Heart right ventricle (tissue), 16 donors: ENCODE results near the gene IL10. TPM values are rescaled to one million over a fixed set of nuclear protein-coding genes. Genes with fewer than 3 reads are reported as not detected.
"Not testable (repeated sequence)": the region's sequence is repeated elsewhere in the genome, so short reads cannot be mapped to it uniquely, and the experiment has no call there.

Experiments used
- ATAC-seq, 8 donors: fragments of 200-7000 bp; cut with Tn5 transposase; one replicate each; pipeline ENCODE4 v1.9.1; 2020; ENCODE audit warnings: mild to moderate bottlenecking in 8 of 8, moderate library complexity in 8 of 8, moderate number of reproducible peaks in 1 of 8
- DNase-seq, 2 donors: peaks; one replicate each; pipeline ENCODE4 v3.0.0-alpha.2; 2020
- H3K27ac ChIP-seq, 10 donors: fragments of 200-600 bp; sonication (generic) in 2 of 10; one replicate each; pipeline versions ENCODE4 v1.5.0 to v1.8.0; 2020 to 2022; ENCODE audit warnings: mild to moderate bottlenecking in 3 of 10
- H3K27me3 ChIP-seq, 7 donors: fragments of 200-600 bp; one replicate each; pipeline ENCODE4 v1.8.0; 2021 to 2022; ENCODE audit warnings: mild to moderate bottlenecking in 2 of 7
- H3K36me3 ChIP-seq, 9 donors: fragments of 200-600 bp; sonication (generic) in 1 of 9; one replicate each; pipeline versions ENCODE4 v1.5.0 to v1.8.0; 2020 to 2022; ENCODE audit warnings: mild to moderate bottlenecking in 2 of 9
- H3K4me1 ChIP-seq, 9 donors: fragments of 200-600 bp; sonication (generic) in 1 of 9; one replicate each; pipeline versions ENCODE4 v1.5.0 to v1.8.0; 2020 to 2022; ENCODE audit warnings: mild to moderate bottlenecking in 4 of 9
- H3K4me3 ChIP-seq, 10 donors: fragments of 200-600 bp; sonication (generic) in 2 of 10; one replicate each; pipeline versions ENCODE4 v1.5.0 to v1.8.0; 2020 to 2022; ENCODE audit warnings: mild to moderate bottlenecking in 7 of 10, moderate library complexity in 2 of 10
- H3K9me3 ChIP-seq, 11 donors: fragments of 200-600 bp in 10 of 11; sonication (generic) in 2 of 11; one replicate each; pipeline versions ENCODE4 v1.5.0 to v1.8.0; 2013 to 2022; ENCODE audit warnings: mild to moderate bottlenecking in 2 of 11, control low read depth in 1 of 11, moderate library complexity in 1 of 11
- WGBS, 2 donors: extraction: QIAGEN DNeasy Blood & Tissue Kit; methylation state at CpG; one replicate each; pipeline ENCODE4 v1.1.7; 2013; ENCODE audit warnings: inconsistent platforms in 1 of 2; 5-methylcytosine and 5-hydroxymethylcytosine counted together
- intact Hi-C, 10 donors: fragments of 100-400 bp; cut with DNase I; formaldehyde crosslinking; loops; one replicate each; pipeline versions ENCODE4 v1.11.1 to v1.14.2; 2022
- polyA plus RNA-seq, 2 donors: library from polyadenylated mRNA; stranded (reverse); fragments of 200-250 nt; gene quantifications; one replicate each; pipeline ENCODE4 v1.2.3, GENCODE V29; 2013
- total RNA-seq, 10 donors: library from RNA; stranded (reverse); fragmentation: NEBNext Ultra II Directional in 3 of 10; extraction: Animal tissue kit (Norgen Biotek cat#: 25700) in 3 of 10; gene quantifications; one replicate each; pipeline versions ENCODE4 v1.2.1 to v1.2.4, GENCODE V29; 2021 to 2023
- TF ChIP-seq, protein P1 (sequence below), 9 donors: fragments of 200-600 bp; sonication (generic) in 2 of 9; IDR thresholded peaks; one replicate each; pipeline versions ENCODE4 v1.5.0 to v1.8.0; 2021 to 2022; ENCODE audit warnings: antibody characterized with exemption in 9 of 9, mild to moderate bottlenecking in 5 of 9, moderate library complexity in 1 of 9
- donor health status: Arrhythmogenic right ventricular cardiomyopathy.
- donor health status: ischemic (EF 13 %, LVEDD 7.1; RV severe dilation, severe dysfunction).
- donor health status: healthy with polysubstance abuse.
- donor health status: DM: no; HTN: yes; CAD: no.
- donor health status: DM: no; HTN: no; CAD: no.
- donor health status: ischemic (EF 25% LVEDD 6.9; RV normal size, moderate dysfunction).
- donor health status: ischemic (EF 25% LVEDD 5.7; RV mildly dilated, moderate dysfunction).
- donor health status: healthy.
- donor health status: DM: yes; HTN: yes; CAD: no.
- donor health status: Ischemic cardiomyopathy.
- donor health status: ischemic (EF 35%, LVEDD 5.7; RV mildly dilated, moderate dysfunction).
- donor health status: nonischemic (EF 11% LVEDD 7.7; RV severe dilation, severe dysfunction).
- donor health status: DM: yes; HTN: yes; CAD: no.
- donor health status: PGD.
- donor health status: ischemic (EF 29% LVEDD 5.4; RV normal size, mild dysfunction).
- donor health status: nonischemic (EF 23%, LVEDD 6.1; RV moderate dilation, normal function).

Gene IL10
- total and polyA plus RNA-seq, 12 donors = 0.25 to 2.6 (median 0.78) TPM; not detected in 2

- no peak overlapping the region for H3K4me3 ChIP-seq
- no peak for ATAC-seq
- H3K36me3 ChIP-seq = no peaks in the 10 kb centered on the region
- H3K4me1 ChIP-seq = peaks cover 0 to 23% (median 0%) of the 10 kb centered on the region in 9 donors
- intact Hi-C loops = no loop called here
- H3K9me3 ChIP-seq = no peaks in the 10 kb centered on the region
- H3K27ac ChIP-seq = peak overlapping the region in 1 of 10 donors; percentile 47
- WGBS, 2 donors = 90 to 95% methylated on average over 17 of the region's 17 CpGs
- TF ChIP-seq, protein P1, sequence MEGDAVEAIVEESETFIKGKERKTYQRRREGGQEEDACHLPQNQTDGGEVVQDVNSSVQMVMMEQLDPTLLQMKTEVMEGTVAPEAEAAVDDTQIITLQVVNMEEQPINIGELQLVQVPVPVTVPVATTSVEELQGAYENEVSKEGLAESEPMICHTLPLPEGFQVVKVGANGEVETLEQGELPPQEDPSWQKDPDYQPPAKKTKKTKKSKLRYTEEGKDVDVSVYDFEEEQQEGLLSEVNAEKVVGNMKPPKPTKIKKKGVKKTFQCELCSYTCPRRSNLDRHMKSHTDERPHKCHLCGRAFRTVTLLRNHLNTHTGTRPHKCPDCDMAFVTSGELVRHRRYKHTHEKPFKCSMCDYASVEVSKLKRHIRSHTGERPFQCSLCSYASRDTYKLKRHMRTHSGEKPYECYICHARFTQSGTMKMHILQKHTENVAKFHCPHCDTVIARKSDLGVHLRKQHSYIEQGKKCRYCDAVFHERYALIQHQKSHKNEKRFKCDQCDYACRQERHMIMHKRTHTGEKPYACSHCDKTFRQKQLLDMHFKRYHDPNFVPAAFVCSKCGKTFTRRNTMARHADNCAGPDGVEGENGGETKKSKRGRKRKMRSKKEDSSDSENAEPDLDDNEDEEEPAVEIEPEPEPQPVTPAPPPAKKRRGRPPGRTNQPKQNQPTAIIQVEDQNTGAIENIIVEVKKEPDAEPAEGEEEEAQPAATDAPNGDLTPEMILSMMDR (IDR thresholded peaks at IDR 0.05) = no peak
- no peaks in the 10 kb centered on the region for H3K27me3 ChIP-seq
- no peak for DNase-seq
Measured at GRCh38 chr1:206784471-206784903, 12.2 kb upstream of the IL10 start.

- ATAC-seq = no peak
Measured at GRCh38 chr1:206783506-206783905, 11.2 kb upstream of the IL10 start.

GRCh38 chr1:206782448-206782847 lies 10.2 kb upstream of the IL10 start:
- ATAC-seq (no peak), DNase-seq (no peak)
- WGBS, 2 donors = 93 to 95% methylated on average over 2 of the region's 2 CpGs
- no peak overlapping the region for H3K4me3 ChIP-seq
- H3K27me3 ChIP-seq = no peaks in the 10 kb centered on the region
- no peaks in the 10 kb centered on the region for H3K36me3 ChIP-seq
- H3K4me1 ChIP-seq = peaks cover 0 to 41% (median 0%) of the 10 kb centered on the region in 9 donors
- H3K27ac ChIP-seq = no peak overlapping the region
- H3K9me3 ChIP-seq = no peaks in the 10 kb centered on the region
- TF ChIP-seq, protein P1 (IDR thresholded peaks at IDR 0.05) = no peak
- intact Hi-C loops = no loop called here

More at GRCh38 chr1:206783506-206783905, 11.2 kb upstream of the IL10 start:
- H3K4me3 ChIP-seq = no peak overlapping the region
- no peak for DNase-seq
- TF ChIP-seq, protein P1 (IDR thresholded peaks at IDR 0.05) = no peak
- no peaks in the 10 kb centered on the region for H3K9me3 ChIP-seq
- intact Hi-C loops = no loop called here
- H3K27ac ChIP-seq = no peak overlapping the region
- no peaks in the 10 kb centered on the region for H3K36me3 ChIP-seq
- peaks cover 0 to 32% (median 0%) of the 10 kb centered on the region in 9 donors for H3K4me1 ChIP-seq
- H3K27me3 ChIP-seq = no peaks in the 10 kb centered on the region
- 91 to 93% methylated on average over 7 of the region's 7 CpGs for WGBS, 2 donors

GRCh38 chr1:206779638-206780037 lies 7.3 kb upstream of the IL10 start:
- H3K27ac ChIP-seq = no peak overlapping the region

DNA sequence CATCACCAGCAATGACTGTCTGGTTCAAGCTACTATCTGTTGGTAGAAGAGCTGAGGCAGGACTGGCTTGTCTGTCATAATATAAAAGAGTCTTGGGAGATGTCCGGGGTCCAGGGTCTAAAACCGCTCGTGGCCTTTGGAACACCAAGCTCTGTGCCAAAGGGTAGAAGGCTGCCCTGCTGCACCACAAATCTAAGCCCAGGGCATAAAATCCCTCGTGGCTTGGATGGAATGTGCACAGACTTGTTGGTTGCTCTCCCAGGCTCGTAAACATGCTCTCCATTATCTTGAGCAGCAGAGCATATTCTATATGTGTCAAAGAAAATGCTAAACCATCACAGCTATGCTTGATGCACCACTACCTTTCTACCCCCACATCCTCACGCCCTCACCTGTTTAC lies 6.6 kb upstream of the IL10 start:
- DNase-seq, H3K27ac ChIP-seq, ATAC-seq, H3K36me3 ChIP-seq, H3K4me3 ChIP-seq, H3K9me3 ChIP-seq, intact Hi-C loops: not testable (repeated sequence)
- peaks cover 0 to 34% (median 0%) of the 10 kb centered on the region in 9 donors for H3K4me1 ChIP-seq
- H3K27me3 ChIP-seq = peaks cover 0 to 11% (median 0%) of the 10 kb centered on the region in 7 donors
- WGBS, 2 donors = 78 to 80% methylated on average over 6 of the region's 6 CpGs

More at GRCh38 chr1:206779638-206780037, 7.3 kb upstream of the IL10 start:
- no peaks in the 10 kb centered on the region for H3K36me3 ChIP-seq
- intact Hi-C loops = no loop called here
- TF ChIP-seq, protein P1 (IDR thresholded peaks at IDR 0.05) = no peak
- peaks cover 0 to 4% (median 0%) of the 10 kb centered on the region in 7 donors for H3K27me3 ChIP-seq
- no peaks in the 10 kb centered on the region for H3K9me3 ChIP-seq
- H3K4me1 ChIP-seq = peaks cover 0 to 32% (median 0%) of the 10 kb centered on the region in 9 donors
- 65 to 76% methylated on average over 2 of the region's 2 CpGs for WGBS, 2 donors
- no peak overlapping the region for H3K4me3 ChIP-seq
- DNase-seq = no peak
- no peak for ATAC-seq
